A673 (cell line): ENCODE results near the gene FAM120B.

Source experiments
- CTCF ChIP-seq: fragments of 300-800, 200-600 bp; sonication (generic); conservative IDR thresholded peaks from 2 replicates; pipeline ENCODE4 v1.5.1; 2017; ENCODE audit warnings: low read depth, mild to moderate bottlenecking, antibody characterized with exemption, low read length, moderate library complexity, mixed read lengths
- EZH2 ChIP-seq: fragments of 200-600 bp; sonication (generic); IDR thresholded peaks from 2 replicates; pipeline ENCODE4 v1.6.1; 2017; ENCODE audit warnings: borderline replicate concordance, low read depth, mild to moderate bottlenecking, mixed read lengths, antibody characterized with exemption, low read length; ENCODE audit not compliant: poor library complexity, severe bottlenecking

DNA sequence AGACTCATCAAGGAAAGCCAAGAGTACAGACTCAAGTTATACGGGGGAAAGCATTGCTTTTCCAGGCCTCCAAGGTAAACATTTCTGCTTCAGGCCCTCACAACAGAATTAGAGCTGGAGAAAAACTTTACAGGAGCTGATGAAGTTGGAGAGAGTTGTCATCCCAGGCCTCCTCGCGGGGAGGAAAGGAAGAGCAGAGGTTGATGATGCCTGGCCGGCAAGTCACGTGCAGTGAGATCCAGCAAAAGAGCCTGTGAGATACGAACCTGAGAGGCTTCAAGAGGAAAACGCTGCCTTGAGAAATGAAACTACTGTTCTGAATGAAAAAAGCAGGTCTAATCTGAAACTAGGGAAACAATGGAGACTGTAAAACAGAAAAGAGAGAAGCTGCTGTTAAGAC lies 122.9 kb downstream of the FAM120B start:
- no peak for TF ChIP-seq CTCF
- no peak for TF ChIP-seq EZH2
